Measurements from ENCODE around the gene FAM162A.
A peak's percentile ranks its signal among the peaks of the same experiment; 100 is the strongest.

FAM162A gene

GRCh38 chr3:122387709-122388108 lies 3.7 kb downstream of the FAM162A start:
- DNase-seq (ENCODE audit: low read depth in 2 of 2), result no peak

GRCh38 chr3:122389197-122389596 lies 5.2 kb downstream of the FAM162A start:
- no peak for DNase-seq (ENCODE audit: low read depth in 2 of 2)

GRCh38 chr3:122389892-122390291 lies 5.9 kb downstream of the FAM162A start:
- DNase-seq (ENCODE audit: low read depth in 2 of 2), result no peak

- DNase-seq (ENCODE audit: low read depth in 2 of 2), result no peak
These were observed 6.7 kb downstream of the FAM162A start for GRCh38 chr3:122390665-122391064.

GRCh38 chr3:122391681-122392446 lies 7.9 kb downstream of the FAM162A start:
- no peak for DNase-seq (ENCODE audit: low read depth in 2 of 2)

- peak in 1 of 2 experiments; percentile 24 for DNase-seq (ENCODE audit: low read depth in 2 of 2)
These were observed 9.2 kb downstream of the FAM162A start for GRCh38 chr3:122392868-122393844.

- DNase-seq (ENCODE audit: low read depth in 2 of 2), result no peak
These were observed 10.2 kb downstream of the FAM162A start for GRCh38 chr3:122394173-122394572.

- no peak for DNase-seq (ENCODE audit: low read depth in 2 of 2)
These were observed 11.6 kb downstream of the FAM162A start for GRCh38 chr3:122395582-122395981.

GRCh38 chr3:122396511-122396910 lies 12.5 kb downstream of the FAM162A start:
- DNase-seq (ENCODE audit: low read depth in 2 of 2), result no peak

GRCh38 chr3:122397201-122397600 lies 13.2 kb downstream of the FAM162A start:
- DNase-seq (ENCODE audit: low read depth in 2 of 2), result no peak

- no peak for DNase-seq (ENCODE audit: low read depth in 2 of 2)
These were observed 14.9 kb downstream of the FAM162A start for GRCh38 chr3:122398920-122399319.

- DNase-seq (ENCODE audit: low read depth in 2 of 2), result no peak
These were observed 19.5 kb downstream of the FAM162A start for GRCh38 chr3:122403489-122403888.

- DNase-seq (ENCODE audit: low read depth in 2 of 2), result no peak
These were observed 21.0 kb downstream of the FAM162A start for GRCh38 chr3:122405015-122405414.

- DNase-seq (ENCODE audit: low read depth in 2 of 2), result no peak
These were observed 22.2 kb downstream of the FAM162A start for GRCh38 chr3:122406198-122406597.

GRCh38 chr3:122407946-122408345 lies 24.0 kb downstream of the FAM162A start:
- no peak for DNase-seq (ENCODE audit: low read depth in 2 of 2)

GRCh38 chr3:122409446-122409845 lies 25.5 kb downstream of the FAM162A start:
- no peak for DNase-seq (ENCODE audit: low read depth in 2 of 2)

- no peak for DNase-seq (ENCODE audit: low read depth in 2 of 2)
These were observed 26.1 kb downstream of the FAM162A start for GRCh38 chr3:122410111-122410510.

- DNase-seq (ENCODE audit: low read depth in 2 of 2), result no peak
These were observed 26.7 kb downstream of the FAM162A start for GRCh38 chr3:122410639-122411038.

GRCh38 chr3:122414391-122414790 lies 30.4 kb downstream of the FAM162A start:
- DNase-seq (ENCODE audit: low read depth in 2 of 2), result no peak

GRCh38 chr3:122415104-122415744 lies 31.2 kb downstream of the FAM162A start:
- no peak for DNase-seq (ENCODE audit: low read depth in 2 of 2)

- peak; percentile 94 to 96 for DNase-seq (ENCODE audit: low read depth in 2 of 2)
These were observed 32.0 kb downstream of the FAM162A start, which contains the start of gene WDR5B for GRCh38 chr3:122415762-122416654. TSS of gene WDR5B (minus strand) at chr3:122416062. CDS start at chr3:122415528, 534 bp downstream.
